ENCODE data around the gene SERAC1.
"Not testable (repeated sequence)": the region's sequence is repeated elsewhere in the genome, so short reads cannot be mapped to it uniquely, and the experiment has no call there.

The SERAC1 gene

GRCh38 chr6:158152659-158153058, 15.4 kb downstream of the SERAC1 start:
- H3K27ac ChIP-seq: no peak overlapping the region
- no peak for DNase-seq (ENCODE audit: low spot score)
- POLR2A ChIA-PET (ENCODE audit: low non-redundant PET): no interaction called here
- TF ChIP-seq CTCF (conservative IDR thresholded peaks at IDR 0.05; ENCODE audit: low read depth): no peak
- CTCF ChIA-PET: interaction anchor here (1.3 kb wide), 1 partner anchor 12 kb away, joined by 3 read pairs; no protein-coding TSS in a partner anchor

GRCh38 chr6:158152025-158152424, 16.0 kb downstream of the SERAC1 start:
- DNase-seq (ENCODE audit: low spot score); H3K27ac ChIP-seq; POLR2A ChIA-PET (ENCODE audit: low non-redundant PET): not testable (repeated sequence)
- CTCF ChIA-PET: interaction anchor here (0.7 to 1.3 kb wide), 3 partner anchors 12 to 76 kb away, joined by 3 to 4 read pairs (median 3); no protein-coding TSS in a partner anchor

GRCh38 chr6:158150701-158151100, 17.4 kb downstream of the SERAC1 start:
- POLR2A ChIA-PET (ENCODE audit: low non-redundant PET): no interaction called here

GRCh38 chr6:158149641-158150040, 18.4 kb downstream of the SERAC1 start:
- H3K27ac ChIP-seq: no peak overlapping the region
- TF ChIP-seq CTCF (conservative IDR thresholded peaks at IDR 0.05; ENCODE audit: low read depth): no peak
- ChIA-PET CTCF (interaction anchor here (0.8 to 1.1 kb wide), 2 partner anchors 18 to 96 kb away, joined by 3 to 5 read pairs; no protein-coding TSS in a partner anchor), POLR2A (ENCODE audit: low non-redundant PET) (no interaction called here)
- peak; percentile 74 for DNase-seq (ENCODE audit: low spot score)

More at GRCh38 chr6:158150701-158151100, 17.4 kb downstream of the SERAC1 start:
- H3K27ac ChIP-seq: no peak overlapping the region
- no peak for TF ChIP-seq CTCF (conservative IDR thresholded peaks at IDR 0.05; ENCODE audit: low read depth)
- DNase-seq (ENCODE audit: low spot score): peak; percentile 27
- CTCF ChIA-PET: interaction anchor here (0.8 kb wide), 1 partner anchor 95 kb away, joined by 5 read pairs; no protein-coding TSS in a partner anchor

- ChIA-PET POLR2A (ENCODE audit: low non-redundant PET) (no interaction called here), CTCF (interaction anchor here (0.6 kb wide), 1 partner anchor 482 kb away, joined by 3 read pairs; no protein-coding TSS in a partner anchor)
- DNase-seq (ENCODE audit: low spot score): no peak
Measured at GRCh38 chr6:158143700-158144099, 24.4 kb downstream of the SERAC1 start.

GRCh38 chr6:158142789-158143188, 25.3 kb downstream of the SERAC1 start:
- POLR2A ChIA-PET (ENCODE audit: low non-redundant PET): no interaction called here

More at GRCh38 chr6:158143700-158144099, 24.4 kb downstream of the SERAC1 start:
- H3K27ac ChIP-seq: no peak overlapping the region
- no peak for TF ChIP-seq CTCF (conservative IDR thresholded peaks at IDR 0.05; ENCODE audit: low read depth)

More at GRCh38 chr6:158142789-158143188, 25.3 kb downstream of the SERAC1 start:
- peak; percentile 69 for DNase-seq (ENCODE audit: low spot score)
- CTCF ChIA-PET: interaction anchor here (0.7 kb wide), 4 partner anchors 32 to 230 kb away, joined by 3 to 5 read pairs (median 4); no protein-coding TSS in a partner anchor
- no peak overlapping the region for H3K27ac ChIP-seq
- no peak for TF ChIP-seq CTCF (conservative IDR thresholded peaks at IDR 0.05; ENCODE audit: low read depth)
